Measurements from ENCODE around the gene MICAL3. TPM values are rescaled to one million over a fixed set of nuclear protein-coding genes. Genes with fewer than 3 reads are reported as not detected.

MICAL3 gene
- total RNA-seq, 1 donor from 2014 or later, result 36.9 TPM

GRCh38 chr22:17874231-17874905, 150.0 kb downstream of the MICAL3 start:
- Histone ChIP-seq H3K9me3 (no peaks in the 10 kb centered on the region), H3K4me3 (no peak overlapping the region), H3K36me3 (peaks cover 35 to 68% of the 10 kb centered on the region in 2 donors), H3K27me3 (no peaks in the 10 kb centered on the region), H3K27ac (no peak overlapping the region), H3K4me1 (no peaks in the 10 kb centered on the region)
- TF ChIP-seq CTCF (IDR thresholded peaks at IDR 0.05), result no peak
- no peak for DNase-seq (ENCODE audit: low spot score in 2 of 2)
- intact Hi-C loops (cut with DNase I), result loop anchor here (2.0 kb wide), 1 partner anchor 72 kb away; no protein-coding TSS in a partner anchor

GRCh38 chr22:17873804-17874203, 150.6 kb downstream of the MICAL3 start:
- H3K27me3 ChIP-seq, result no peaks in the 10 kb centered on the region
- H3K36me3 ChIP-seq, result peaks cover 41 to 68% of the 10 kb centered on the region in 2 donors
- TF ChIP-seq CTCF (IDR thresholded peaks at IDR 0.05), result no peak
- no peak for DNase-seq (ENCODE audit: low spot score in 2 of 2)
- H3K27ac ChIP-seq, result no peak overlapping the region
- intact Hi-C loops (cut with DNase I), result loop anchor here (2.0 kb wide), 1 partner anchor 73 kb away; no protein-coding TSS in a partner anchor
- H3K4me1 ChIP-seq, result no peaks in the 10 kb centered on the region
- H3K9me3 ChIP-seq, result no peaks in the 10 kb centered on the region
- H3K4me3 ChIP-seq, result no peak overlapping the region

DNA sequence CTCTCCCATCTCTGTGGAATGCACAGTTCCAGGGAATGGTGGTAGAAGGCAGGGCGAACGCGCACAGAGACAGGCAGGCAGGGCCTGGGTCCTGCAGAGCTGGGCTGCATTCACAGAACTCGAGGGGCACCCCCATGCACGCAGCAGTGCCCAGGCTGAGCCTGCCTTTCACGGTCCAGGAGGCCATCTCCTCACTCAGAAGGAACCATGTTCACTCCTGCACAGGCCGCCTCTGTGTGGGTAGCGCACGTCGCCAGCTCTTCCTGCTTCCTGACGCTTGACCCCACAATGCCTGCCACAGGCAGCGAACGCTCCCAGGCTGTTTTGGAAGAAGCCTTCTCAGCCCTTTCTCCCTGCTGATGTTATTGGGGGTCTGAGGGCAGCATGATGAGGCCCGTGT, 151.2 kb downstream of the MICAL3 start:
- DNase-seq (ENCODE audit: low spot score in 2 of 2), result no peak
- Histone ChIP-seq H3K36me3 (peaks cover 43 to 71% of the 10 kb centered on the region in 2 donors), H3K9me3 (no peaks in the 10 kb centered on the region), H3K27ac (no peak overlapping the region), H3K4me1 (no peaks in the 10 kb centered on the region), H3K4me3 (no peak overlapping the region), H3K27me3 (no peaks in the 10 kb centered on the region)
- no peak for TF ChIP-seq CTCF (IDR thresholded peaks at IDR 0.05)
- intact Hi-C loops (cut with DNase I), result no loop called here

DNA sequence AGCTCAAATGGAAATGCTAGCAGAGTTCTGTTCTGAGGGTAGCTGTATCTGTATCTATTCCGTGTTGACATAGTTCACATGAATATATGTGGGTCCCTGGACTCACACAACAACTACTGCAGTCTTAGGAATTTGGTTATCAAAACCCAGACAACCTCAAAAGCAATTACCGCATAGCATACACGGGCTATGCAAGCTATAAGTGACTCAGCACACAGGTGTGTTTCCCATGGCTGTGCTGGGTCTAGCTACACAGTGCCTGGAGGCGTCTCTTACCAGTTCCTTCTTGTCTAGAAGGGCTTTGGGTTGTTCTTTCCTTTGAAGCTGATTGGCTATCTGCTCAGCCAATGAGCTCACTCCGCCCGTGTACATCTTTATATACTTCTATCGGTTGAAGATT, 151.9 kb downstream of the MICAL3 start:
- Histone ChIP-seq H3K36me3 (peaks cover 43 to 71% of the 10 kb centered on the region in 2 donors), H3K4me1 (no peaks in the 10 kb centered on the region), H3K27me3 (no peaks in the 10 kb centered on the region), H3K4me3 (no peak overlapping the region), H3K27ac (no peak overlapping the region), H3K9me3 (no peaks in the 10 kb centered on the region)
- intact Hi-C loops (cut with DNase I), result no loop called here
- no peak for DNase-seq (ENCODE audit: low spot score in 2 of 2)
- no peak for TF ChIP-seq CTCF (IDR thresholded peaks at IDR 0.05)

DNA sequence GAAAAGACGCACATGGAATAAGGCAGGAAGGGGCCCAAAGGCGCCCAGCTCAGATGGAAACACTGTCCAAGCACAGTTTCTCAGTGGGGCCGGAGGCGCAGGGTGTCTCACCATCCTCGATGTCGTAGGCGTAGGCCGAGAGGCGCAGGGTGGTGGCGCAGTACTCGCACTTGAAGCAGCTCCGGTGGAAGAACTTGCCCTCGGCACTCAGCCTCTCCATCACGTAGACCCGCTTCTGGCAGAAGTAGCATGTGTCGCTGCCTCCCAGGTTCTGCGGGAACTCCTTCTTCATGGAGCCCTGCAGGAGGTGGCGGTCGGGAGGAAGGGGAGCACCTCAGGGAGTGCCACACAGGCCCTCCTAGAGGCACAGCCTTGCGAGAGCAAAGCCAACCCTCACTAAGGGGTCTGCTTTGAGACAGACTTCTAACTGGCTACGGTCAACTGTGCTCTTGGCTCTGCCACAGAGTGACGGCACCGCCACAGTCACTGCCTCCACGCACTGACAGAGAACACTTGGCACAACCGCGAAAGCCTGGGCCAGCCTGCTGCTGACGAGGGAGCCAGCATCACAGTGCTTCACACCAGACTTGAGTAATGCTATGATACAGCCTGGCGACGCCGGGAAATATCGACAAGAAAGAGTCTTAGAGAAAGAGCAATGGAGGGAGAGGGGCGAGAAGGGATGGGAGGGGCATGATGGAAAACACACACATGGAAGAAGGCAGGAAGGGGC, 152.5 kb downstream of the MICAL3 start:
- no peak overlapping the region for H3K27ac ChIP-seq
- intact Hi-C loops (cut with DNase I), result no loop called here

More for the DNA sequence above, 152.5 kb downstream of the MICAL3 start:
- DNase-seq (ENCODE audit: low spot score in 2 of 2), result no peak
- H3K4me1 ChIP-seq, result no peaks in the 10 kb centered on the region
- no peak overlapping the region for H3K4me3 ChIP-seq
- no peaks in the 10 kb centered on the region for H3K27me3 ChIP-seq
- TF ChIP-seq CTCF (IDR thresholded peaks at IDR 0.05), result no peak
- H3K9me3 ChIP-seq, result no peaks in the 10 kb centered on the region
- H3K36me3 ChIP-seq, result peaks cover 43 to 71% of the 10 kb centered on the region in 2 donors

All from ascending aorta (tissue), 2 donors.